IPS DF 4.7 (cell line): Measurements from ENCODE around the gene BCL2L12.
"Not testable (repeated sequence)": the region's sequence is repeated elsewhere in the genome, so short reads cannot be mapped to it uniquely, and the experiment has no call there.

Experiments used
- DNase-seq: peaks from one replicate; pipeline ENCODE4 v3.0.0-alpha.2; 2013; ENCODE audit warnings: low spot score; ENCODE audit errors: extremely low read depth

BCL2L12 gene

GRCh38 chr19:49665351-49666119 is at the start of gene BCL2L12, which contains the start of gene IRF3:
Gene BCL2L12, plus strand, starts transcription at chr19:49665933. Its CDS starts 760 bp downstream, at chr19:49666693.
Gene IRF3, minus strand, starts transcription at chr19:49665857. Its CDS starts 1,019 bp downstream, at chr19:49664838.
- no peak for DNase-seq

GRCh38 chr19:49616532-49616931 is 49.2 kb upstream of the BCL2L12 start:
- no peak for DNase-seq

GRCh38 chr19:49616945-49617344 is 48.8 kb upstream of the BCL2L12 start:
- no peak for DNase-seq

- DNase-seq, result not testable (repeated sequence)
These were observed 47.9 kb upstream of the BCL2L12 start for GRCh38 chr19:49617860-49618259.

GRCh38 chr19:49624967-49625910 is 40.5 kb upstream of the BCL2L12 start:
- no peak for DNase-seq

GRCh38 chr19:49626226-49626625 is 39.5 kb upstream of the BCL2L12 start:
- DNase-seq, result no peak

GRCh38 chr19:49629659-49630058 is 36.1 kb upstream of the BCL2L12 start:
- DNase-seq, result no peak

- DNase-seq, result no peak
These were observed 34.6 kb upstream of the BCL2L12 start for GRCh38 chr19:49631014-49631588.

- DNase-seq, result no peak
These were observed 34.0 kb upstream of the BCL2L12 start for GRCh38 chr19:49631610-49632192.

- no peak for DNase-seq
These were observed 33.2 kb upstream of the BCL2L12 start for GRCh38 chr19:49632576-49632975.

- DNase-seq, result not testable (repeated sequence)
These were observed 32.5 kb upstream of the BCL2L12 start for GRCh38 chr19:49633273-49633672.

GRCh38 chr19:49635530-49636232 is 30.1 kb upstream of the BCL2L12 start:
- no peak for DNase-seq

GRCh38 chr19:49636233-49636932 is 29.4 kb upstream of the BCL2L12 start:
- DNase-seq, result no peak

GRCh38 chr19:49637821-49638738 is 27.7 kb upstream of the BCL2L12 start:
- no peak for DNase-seq

- no peak for DNase-seq
These were observed 26.2 kb upstream of the BCL2L12 start for GRCh38 chr19:49639401-49640112.

GRCh38 chr19:49640113-49640898 is 25.4 kb upstream of the BCL2L12 start, which contains the start of gene RRAS:
Gene RRAS, minus strand, starts transcription at chr19:49640143. Its CDS starts 45 bp downstream, at chr19:49640098.
- peak; percentile 99 for DNase-seq

- peak; percentile 87 for DNase-seq
These were observed 23.8 kb upstream of the BCL2L12 start, which contains the start of gene SCAF1 for GRCh38 chr19:49641688-49642491. Gene SCAF1, plus strand, starts transcription at chr19:49642209. Its CDS starts 2,818 bp downstream, at chr19:49645027.
